HepG2 (cell line): ENCODE measurements around the gene MAVS. TPM values are rescaled to one million over a fixed set of nuclear protein-coding genes. Genes with fewer than 3 reads are reported as not detected.

Experiments
- ARNT2 ChIP-seq: sonication (generic); formaldehyde crosslinking; IDR thresholded peaks from 2 replicates; pipeline ENCODE4 v1.8.0; 2022; ENCODE audit warnings: mild to moderate bottlenecking, low read depth, missing genetic modification reagents, moderate library complexity
- KDM4B ChIP-seq: sonication (generic); formaldehyde crosslinking; IDR thresholded peaks from 2 replicates; pipeline ENCODE4 v1.4.0; 2020; ENCODE audit warnings: missing genetic modification reagents
- RBM39 ChIP-seq: fragments of 200-400 bp; formaldehyde crosslinking; IDR thresholded peaks from one replicate; pipeline ENCODE4 v1.6.1; 2018; ENCODE audit warnings: antibody characterized with exemption, mild to moderate bottlenecking, low read depth, low read length; ENCODE audit not compliant: poor library complexity, severe bottlenecking
- SP140L ChIP-seq: sonication (generic); formaldehyde crosslinking; IDR thresholded peaks from 2 replicates; pipeline ENCODE4 v1.4.0; 2020; ENCODE audit warnings: missing genetic modification reagents, borderline replicate concordance
- SPEN ChIP-seq: sonication (generic); formaldehyde crosslinking; IDR thresholded peaks from 2 replicates; pipeline ENCODE4 v1.5.1; 2020; ENCODE audit warnings: low read depth, mild to moderate bottlenecking, missing genetic modification reagents
- TAF15 ChIP-seq: fragments of 200-400 bp; formaldehyde crosslinking; IDR thresholded peaks from one replicate; pipeline ENCODE4 v1.6.1; 2018; ENCODE audit warnings: mild to moderate bottlenecking, low read depth, low read length; ENCODE audit not compliant: poor library complexity, severe bottlenecking
- TOPORS ChIP-seq: sonication (generic); formaldehyde crosslinking; IDR thresholded peaks from 2 replicates; pipeline ENCODE4 v1.8.0; 2023; ENCODE audit warnings: mild to moderate bottlenecking, missing genetic modification reagents
- TSC22D2 ChIP-seq: sonication (generic); formaldehyde crosslinking; IDR thresholded peaks from 2 replicates; pipeline ENCODE4 v1.5.1; 2020; ENCODE audit warnings: missing genetic modification reagents, mild to moderate bottlenecking, borderline replicate concordance
- ZBTB1 ChIP-seq: sonication (generic); formaldehyde crosslinking; IDR thresholded peaks from 2 replicates; pipeline ENCODE4 v1.4.0; 2020; ENCODE audit warnings: missing genetic modification reagents, borderline replicate concordance
- ZBTB20 ChIP-seq: sonication (generic); formaldehyde crosslinking; IDR thresholded peaks from 2 replicates; pipeline ENCODE4 v1.8.1; 2023; ENCODE audit warnings: missing genetic modification reagents, low read depth, mild to moderate bottlenecking, borderline replicate concordance
- ZNF136 ChIP-seq: sonication (generic); formaldehyde crosslinking; IDR thresholded peaks from 2 replicates; pipeline ENCODE4 v1.8.1; 2022; ENCODE audit warnings: low read depth, mild to moderate bottlenecking, moderate library complexity, missing genetic modification reagents
- ZNF644 ChIP-seq: IDR thresholded peaks from 2 replicates; pipeline ENCODE4 v1.6.1; 2016; ENCODE audit warnings: low read depth
- polyA plus RNA-seq, 8 experiments: library from polyadenylated mRNA; depleted of rRNA in 3 of 8; stranded (reverse) in 7 of 8; unstranded in 1 of 8; fragments of >200 nt; fragmentation: Illumina TruSeq in 4 of 8; extraction: Trizol in 4 of 8; gene quantifications; 2 replicates each; pipeline versions ENCODE4 v1.2.1 to v1.2.3, GENCODE V29; 2011 to 2016; ENCODE audit warnings: low read depth in 4 of 8, missing spikeins in 1 of 8, mixed read lengths in 1 of 8; ENCODE audit not compliant: insufficient read depth in 1 of 8
- total RNA-seq, 5 experiments: library from RNA; depleted of rRNA; stranded (reverse); fragments of >200 nt; fragmentation: Illumina TruSeq; extraction: Trizol; gene quantifications; 2 replicates each; pipeline ENCODE4 v1.2.3, GENCODE V29; 2016; ENCODE audit warnings: low read depth in 1 of 5
- TF ChIP-seq, protein P1 (sequence below): sonication (generic); formaldehyde crosslinking; IDR thresholded peaks from 2 replicates; pipeline ENCODE4 v1.5.0; 2020; ENCODE audit warnings: mild to moderate bottlenecking, missing genetic modification reagents, borderline replicate concordance
- TF ChIP-seq, protein P2 (sequence below): IDR thresholded peaks from 2 replicates; pipeline ENCODE4 v1.6.1; 2016; ENCODE audit warnings: low read depth, missing genetic modification reagents, missing compliant biosample characterization
- TF ChIP-seq, protein P3 (sequence below): sonication (generic); formaldehyde crosslinking; IDR thresholded peaks from 2 replicates; pipeline ENCODE4 v1.5.1; 2020; ENCODE audit warnings: missing genetic modification reagents, mild to moderate bottlenecking, borderline replicate concordance
- TF ChIP-seq, protein P4 (sequence below): sonication (generic); formaldehyde crosslinking; IDR thresholded peaks from 2 replicates; pipeline ENCODE4 v1.4.0; 2020; ENCODE audit warnings: missing genetic modification reagents

MAVS gene
- total and polyA plus RNA-seq, 2 of the 13 experiments (the other 11 are each of a cell fraction or from before 2014, with no cell fraction given), result 27.3 to 36.6 TPM

DNA sequence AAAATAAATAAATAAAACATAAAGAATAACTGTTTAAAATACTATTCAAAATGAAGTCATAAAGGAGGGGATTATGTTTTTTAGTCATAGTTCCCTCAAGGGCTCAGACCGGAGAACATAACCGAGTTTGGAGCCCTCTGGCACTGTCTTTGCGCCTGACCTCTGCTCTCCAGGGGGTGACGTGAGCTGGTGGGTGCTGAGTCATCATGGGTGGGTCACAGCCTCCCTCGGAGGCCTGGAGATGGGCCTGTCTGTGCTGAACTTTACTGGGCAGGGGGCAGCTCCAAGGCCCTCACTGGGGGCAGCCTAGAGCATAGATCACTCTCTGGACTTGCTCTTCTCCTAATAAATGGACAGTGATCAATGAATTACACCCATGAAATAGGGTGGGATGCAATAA, 3.1 kb upstream of the MAVS start (continued):
- TF ChIP-seq, protein P1, sequence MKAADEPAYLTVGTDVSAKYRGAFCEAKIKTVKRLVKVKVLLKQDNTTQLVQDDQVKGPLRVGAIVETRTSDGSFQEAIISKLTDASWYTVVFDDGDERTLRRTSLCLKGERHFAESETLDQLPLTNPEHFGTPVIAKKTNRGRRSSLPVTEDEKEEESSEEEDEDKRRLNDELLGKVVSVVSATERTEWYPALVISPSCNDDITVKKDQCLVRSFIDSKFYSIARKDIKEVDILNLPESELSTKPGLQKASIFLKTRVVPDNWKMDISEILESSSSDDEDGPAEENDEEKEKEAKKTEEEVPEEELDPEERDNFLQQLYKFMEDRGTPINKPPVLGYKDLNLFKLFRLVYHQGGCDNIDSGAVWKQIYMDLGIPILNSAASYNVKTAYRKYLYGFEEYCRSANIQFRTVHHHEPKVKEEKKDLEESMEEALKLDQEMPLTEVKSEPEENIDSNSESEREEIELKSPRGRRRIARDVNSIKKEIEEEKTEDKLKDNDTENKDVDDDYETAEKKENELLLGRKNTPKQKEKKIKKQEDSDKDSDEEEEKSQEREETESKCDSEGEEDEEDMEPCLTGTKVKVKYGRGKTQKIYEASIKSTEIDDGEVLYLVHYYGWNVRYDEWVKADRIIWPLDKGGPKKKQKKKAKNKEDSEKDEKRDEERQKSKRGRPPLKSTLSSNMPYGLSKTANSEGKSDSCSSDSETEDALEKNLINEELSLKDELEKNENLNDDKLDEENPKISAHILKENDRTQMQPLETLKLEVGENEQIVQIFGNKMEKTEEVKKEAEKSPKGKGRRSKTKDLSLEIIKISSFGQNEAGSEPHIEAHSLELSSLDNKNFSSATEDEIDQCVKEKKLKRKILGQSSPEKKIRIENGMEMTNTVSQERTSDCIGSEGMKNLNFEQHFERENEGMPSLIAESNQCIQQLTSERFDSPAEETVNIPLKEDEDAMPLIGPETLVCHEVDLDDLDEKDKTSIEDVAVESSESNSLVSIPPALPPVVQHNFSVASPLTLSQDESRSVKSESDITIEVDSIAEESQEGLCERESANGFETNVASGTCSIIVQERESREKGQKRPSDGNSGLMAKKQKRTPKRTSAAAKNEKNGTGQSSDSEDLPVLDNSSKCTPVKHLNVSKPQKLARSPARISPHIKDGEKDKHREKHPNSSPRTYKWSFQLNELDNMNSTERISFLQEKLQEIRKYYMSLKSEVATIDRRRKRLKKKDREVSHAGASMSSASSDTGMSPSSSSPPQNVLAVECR, result no peak
- TF ChIP-seq ZNF136 (CRISPR knock-in tag), result no peak
- TF ChIP-seq RBM39, result no peak
- TF ChIP-seq, protein P2, sequence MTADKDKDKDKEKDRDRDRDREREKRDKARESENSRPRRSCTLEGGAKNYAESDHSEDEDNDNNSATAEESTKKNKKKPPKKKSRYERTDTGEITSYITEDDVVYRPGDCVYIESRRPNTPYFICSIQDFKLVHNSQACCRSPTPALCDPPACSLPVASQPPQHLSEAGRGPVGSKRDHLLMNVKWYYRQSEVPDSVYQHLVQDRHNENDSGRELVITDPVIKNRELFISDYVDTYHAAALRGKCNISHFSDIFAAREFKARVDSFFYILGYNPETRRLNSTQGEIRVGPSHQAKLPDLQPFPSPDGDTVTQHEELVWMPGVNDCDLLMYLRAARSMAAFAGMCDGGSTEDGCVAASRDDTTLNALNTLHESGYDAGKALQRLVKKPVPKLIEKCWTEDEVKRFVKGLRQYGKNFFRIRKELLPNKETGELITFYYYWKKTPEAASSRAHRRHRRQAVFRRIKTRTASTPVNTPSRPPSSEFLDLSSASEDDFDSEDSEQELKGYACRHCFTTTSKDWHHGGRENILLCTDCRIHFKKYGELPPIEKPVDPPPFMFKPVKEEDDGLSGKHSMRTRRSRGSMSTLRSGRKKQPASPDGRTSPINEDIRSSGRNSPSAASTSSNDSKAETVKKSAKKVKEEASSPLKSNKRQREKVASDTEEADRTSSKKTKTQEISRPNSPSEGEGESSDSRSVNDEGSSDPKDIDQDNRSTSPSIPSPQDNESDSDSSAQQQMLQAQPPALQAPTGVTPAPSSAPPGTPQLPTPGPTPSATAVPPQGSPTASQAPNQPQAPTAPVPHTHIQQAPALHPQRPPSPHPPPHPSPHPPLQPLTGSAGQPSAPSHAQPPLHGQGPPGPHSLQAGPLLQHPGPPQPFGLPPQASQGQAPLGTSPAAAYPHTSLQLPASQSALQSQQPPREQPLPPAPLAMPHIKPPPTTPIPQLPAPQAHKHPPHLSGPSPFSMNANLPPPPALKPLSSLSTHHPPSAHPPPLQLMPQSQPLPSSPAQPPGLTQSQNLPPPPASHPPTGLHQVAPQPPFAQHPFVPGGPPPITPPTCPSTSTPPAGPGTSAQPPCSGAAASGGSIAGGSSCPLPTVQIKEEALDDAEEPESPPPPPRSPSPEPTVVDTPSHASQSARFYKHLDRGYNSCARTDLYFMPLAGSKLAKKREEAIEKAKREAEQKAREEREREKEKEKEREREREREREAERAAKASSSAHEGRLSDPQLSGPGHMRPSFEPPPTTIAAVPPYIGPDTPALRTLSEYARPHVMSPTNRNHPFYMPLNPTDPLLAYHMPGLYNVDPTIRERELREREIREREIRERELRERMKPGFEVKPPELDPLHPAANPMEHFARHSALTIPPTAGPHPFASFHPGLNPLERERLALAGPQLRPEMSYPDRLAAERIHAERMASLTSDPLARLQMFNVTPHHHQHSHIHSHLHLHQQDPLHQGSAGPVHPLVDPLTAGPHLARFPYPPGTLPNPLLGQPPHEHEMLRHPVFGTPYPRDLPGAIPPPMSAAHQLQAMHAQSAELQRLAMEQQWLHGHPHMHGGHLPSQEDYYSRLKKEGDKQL (CRISPR knock-in tag), result no peak
- TF ChIP-seq SPEN, result no peak; the same call in 1 of the 2 replicates
- TF ChIP-seq, protein P3, sequence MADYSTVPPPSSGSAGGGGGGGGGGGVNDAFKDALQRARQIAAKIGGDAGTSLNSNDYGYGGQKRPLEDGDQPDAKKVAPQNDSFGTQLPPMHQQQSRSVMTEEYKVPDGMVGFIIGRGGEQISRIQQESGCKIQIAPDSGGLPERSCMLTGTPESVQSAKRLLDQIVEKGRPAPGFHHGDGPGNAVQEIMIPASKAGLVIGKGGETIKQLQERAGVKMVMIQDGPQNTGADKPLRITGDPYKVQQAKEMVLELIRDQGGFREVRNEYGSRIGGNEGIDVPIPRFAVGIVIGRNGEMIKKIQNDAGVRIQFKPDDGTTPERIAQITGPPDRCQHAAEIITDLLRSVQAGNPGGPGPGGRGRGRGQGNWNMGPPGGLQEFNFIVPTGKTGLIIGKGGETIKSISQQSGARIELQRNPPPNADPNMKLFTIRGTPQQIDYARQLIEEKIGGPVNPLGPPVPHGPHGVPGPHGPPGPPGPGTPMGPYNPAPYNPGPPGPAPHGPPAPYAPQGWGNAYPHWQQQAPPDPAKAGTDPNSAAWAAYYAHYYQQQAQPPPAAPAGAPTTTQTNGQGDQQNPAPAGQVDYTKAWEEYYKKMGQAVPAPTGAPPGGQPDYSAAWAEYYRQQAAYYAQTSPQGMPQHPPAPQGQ (CRISPR knock-in tag), result no peak
- no peak for TF ChIP-seq ARNT2 (CRISPR knock-in tag)
- TF ChIP-seq TOPORS (CRISPR knock-in tag), result no peak
- no peak for TF ChIP-seq ZBTB1
- TF ChIP-seq KDM4B (CRISPR knock-in tag), result no peak
- no peak for TF ChIP-seq TSC22D2
- TF ChIP-seq, protein P4, sequence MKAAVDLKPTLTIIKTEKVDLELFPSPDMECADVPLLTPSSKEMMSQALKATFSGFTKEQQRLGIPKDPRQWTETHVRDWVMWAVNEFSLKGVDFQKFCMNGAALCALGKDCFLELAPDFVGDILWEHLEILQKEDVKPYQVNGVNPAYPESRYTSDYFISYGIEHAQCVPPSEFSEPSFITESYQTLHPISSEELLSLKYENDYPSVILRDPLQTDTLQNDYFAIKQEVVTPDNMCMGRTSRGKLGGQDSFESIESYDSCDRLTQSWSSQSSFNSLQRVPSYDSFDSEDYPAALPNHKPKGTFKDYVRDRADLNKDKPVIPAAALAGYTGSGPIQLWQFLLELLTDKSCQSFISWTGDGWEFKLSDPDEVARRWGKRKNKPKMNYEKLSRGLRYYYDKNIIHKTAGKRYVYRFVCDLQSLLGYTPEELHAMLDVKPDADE (CRISPR knock-in tag), result no peak
- no peak for TF ChIP-seq ZNF644 (CRISPR knock-in tag)
- TF ChIP-seq SP140L (CRISPR knock-in tag), result no peak
- TF ChIP-seq ZBTB20 (CRISPR knock-in tag), result no peak
- no peak for TF ChIP-seq TAF15
